ENCODE data around the gene PLCD1.
"Not testable (repeated sequence)": the region's sequence is repeated elsewhere in the genome, so short reads cannot be mapped to it uniquely, and the experiment has no call there.

Gene PLCD1

DNA sequence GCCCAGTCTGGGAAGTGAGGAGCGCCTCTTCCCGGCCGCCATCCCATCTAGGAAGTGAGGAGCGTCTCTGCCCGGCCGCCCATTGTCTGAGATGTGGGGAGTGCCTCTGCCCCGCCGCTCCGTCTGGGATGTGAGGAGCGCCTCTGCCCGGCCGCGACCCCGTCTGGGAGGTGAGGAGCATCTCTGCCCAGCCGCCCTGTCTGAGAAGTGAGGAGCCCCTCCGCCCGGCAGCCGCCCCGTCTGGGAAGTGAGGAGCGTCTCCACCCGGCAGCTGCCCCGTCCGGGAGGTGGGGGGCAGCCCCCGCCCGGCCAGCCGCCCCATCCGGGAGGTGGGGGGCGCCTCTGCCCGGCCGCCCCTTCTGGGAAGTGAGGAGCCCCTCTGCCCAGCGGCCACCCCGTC is 23.8 kb upstream of the PLCD1 start:
- H3K27me3 ChIP-seq (ENCODE audit: insufficient read depth, low read length); H3K36me3 ChIP-seq (ENCODE audit: insufficient read depth, low read length); H2AFZ ChIP-seq (ENCODE audit: low read length, unreplicated experiment); H3K4me3 ChIP-seq (ENCODE audit: low read depth, low read length); H3K79me2 ChIP-seq (ENCODE audit: control insufficient read depth, insufficient read depth, low read length, unreplicated experiment); H3K4me1 ChIP-seq (ENCODE audit: control insufficient read depth, insufficient read depth, low read length, unreplicated experiment); H3K27ac ChIP-seq (ENCODE audit: low read depth, low read length): not testable (repeated sequence)

DNA sequence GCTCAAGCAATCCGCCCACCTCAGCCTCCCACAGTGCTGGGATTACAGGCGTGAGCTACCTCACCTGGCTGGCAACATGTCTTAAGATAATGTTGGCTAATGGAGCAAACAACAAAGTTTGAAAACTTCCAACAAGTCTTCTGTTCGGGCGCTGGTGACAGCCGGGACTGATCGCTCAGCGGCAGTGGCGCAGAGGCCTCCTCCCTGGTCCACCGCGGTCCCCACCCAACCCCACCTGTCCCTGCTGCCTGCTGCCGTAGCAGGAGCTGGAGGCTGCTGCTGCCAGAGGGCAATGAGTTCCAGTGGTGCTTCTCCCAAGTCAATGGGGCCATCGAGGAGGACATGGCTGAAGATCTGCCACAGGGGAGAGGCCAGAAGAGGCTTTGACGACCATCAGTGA is 21.7 kb upstream of the PLCD1 start:
- no peak overlapping the region for H2AFZ ChIP-seq (ENCODE audit: low read length, unreplicated experiment)
- H3K4me3 ChIP-seq (ENCODE audit: low read depth, low read length): no peak overlapping the region

DNA sequence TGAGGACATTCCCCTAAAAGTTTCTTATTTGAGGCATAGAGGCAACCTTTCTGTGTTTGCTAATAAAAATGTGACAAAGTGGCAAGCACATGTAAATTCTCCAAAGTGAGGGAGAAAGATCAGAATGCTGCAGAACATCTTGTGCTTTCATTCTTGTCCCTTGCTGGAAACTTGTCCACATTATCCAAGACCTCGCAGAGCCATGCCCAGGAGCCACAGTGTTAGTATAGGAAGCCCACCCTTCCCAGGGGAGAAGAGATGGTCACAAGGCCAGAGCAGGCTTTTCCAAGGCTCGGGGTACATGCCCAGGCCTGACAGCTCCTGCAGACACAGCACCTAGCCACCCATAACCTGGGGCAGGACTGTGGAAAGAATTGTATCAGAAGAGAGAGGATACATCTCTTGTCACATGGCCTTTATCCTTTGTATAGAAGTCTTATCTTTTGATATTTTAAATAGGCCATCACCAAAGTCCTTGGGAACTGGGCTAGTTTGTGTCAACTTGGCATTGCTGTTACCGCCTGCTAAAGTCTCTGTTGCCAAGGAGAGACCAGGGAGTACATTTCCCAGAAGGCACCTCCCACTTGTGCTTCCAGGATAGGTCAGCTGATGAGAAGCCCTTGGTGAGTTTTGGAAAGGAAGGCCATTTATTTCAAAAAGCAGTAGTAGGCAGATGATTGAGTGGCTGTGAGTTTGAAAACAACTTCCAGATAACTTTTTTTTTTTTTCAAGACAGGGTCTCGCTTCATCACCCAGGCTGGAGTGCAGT is 20.1 kb upstream of the PLCD1 start:
- H3K36me3 ChIP-seq (ENCODE audit: insufficient read depth, low read length): no peaks in the 10 kb centered on the region
- no peak overlapping the region for H2AFZ ChIP-seq (ENCODE audit: low read length, unreplicated experiment)
- H3K4me1 ChIP-seq (ENCODE audit: control insufficient read depth, insufficient read depth, low read length, unreplicated experiment): no peaks in the 10 kb centered on the region
- no peak overlapping the region for H3K27ac ChIP-seq (ENCODE audit: low read depth, low read length)
- peaks cover 24% of the 10 kb centered on the region for H3K27me3 ChIP-seq (ENCODE audit: insufficient read depth, low read length)
- H3K79me2 ChIP-seq (ENCODE audit: control insufficient read depth, insufficient read depth, low read length, unreplicated experiment): no peaks in the 10 kb centered on the region
- no peak overlapping the region for H3K4me3 ChIP-seq (ENCODE audit: low read depth, low read length)

More for the DNA sequence above, 21.7 kb upstream of the PLCD1 start:
- Histone ChIP-seq H3K36me3 (ENCODE audit: insufficient read depth, low read length) (no peaks in the 10 kb centered on the region), H3K4me1 (ENCODE audit: control insufficient read depth, insufficient read depth, low read length, unreplicated experiment) (no peaks in the 10 kb centered on the region), H3K27ac (ENCODE audit: low read depth, low read length) (no peak overlapping the region), H3K79me2 (ENCODE audit: control insufficient read depth, insufficient read depth, low read length, unreplicated experiment) (no peaks in the 10 kb centered on the region), H3K27me3 (ENCODE audit: insufficient read depth, low read length) (peaks cover 14% of the 10 kb centered on the region)

DNA sequence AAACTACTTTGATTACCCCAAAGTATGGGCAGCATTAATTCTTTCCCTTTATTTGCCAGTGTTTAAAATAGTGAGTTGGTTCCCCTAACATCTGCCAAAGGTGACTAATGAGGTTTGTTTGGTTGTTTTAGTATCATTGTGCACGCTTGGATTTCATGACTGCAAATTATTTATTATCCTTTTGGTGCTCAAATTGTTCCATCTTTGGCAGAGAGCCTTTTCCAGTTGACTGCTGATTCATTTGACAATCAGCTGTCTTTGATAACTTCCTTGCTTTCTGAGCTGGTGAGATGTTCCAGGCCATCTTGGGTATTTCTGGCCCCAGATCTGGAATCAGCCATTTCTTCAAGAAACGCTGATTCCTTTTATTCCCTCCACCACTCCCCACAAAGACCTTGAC is 18.5 kb upstream of the PLCD1 start:
- Histone ChIP-seq H3K36me3 (ENCODE audit: insufficient read depth, low read length) (no peaks in the 10 kb centered on the region), H3K4me3 (ENCODE audit: low read depth, low read length) (no peak overlapping the region)

DNA sequence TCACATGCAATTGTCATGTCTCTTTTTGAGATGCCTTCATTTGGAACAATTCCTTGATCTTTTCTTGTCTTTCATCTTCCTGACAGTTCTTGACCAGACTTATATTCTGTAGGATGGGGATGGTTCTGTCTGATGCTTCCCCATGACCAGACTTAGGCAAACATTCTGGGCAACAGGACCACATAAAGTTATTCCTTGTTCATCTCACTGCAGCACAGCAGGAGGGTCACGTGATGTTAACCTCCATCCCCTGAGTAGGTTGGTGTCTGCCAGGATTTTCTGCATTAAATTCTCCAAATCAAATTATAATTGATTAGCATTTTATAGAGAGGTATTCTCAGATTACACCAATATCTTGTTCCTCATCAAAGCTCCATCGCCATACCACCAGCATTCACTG is 17.4 kb upstream of the PLCD1 start:
- H3K27ac ChIP-seq (ENCODE audit: low read depth, low read length): no peak overlapping the region
- H3K4me1 ChIP-seq (ENCODE audit: control insufficient read depth, insufficient read depth, low read length, unreplicated experiment): no peaks in the 10 kb centered on the region
- no peaks in the 10 kb centered on the region for H3K36me3 ChIP-seq (ENCODE audit: insufficient read depth, low read length)
- no peak overlapping the region for H3K4me3 ChIP-seq (ENCODE audit: low read depth, low read length)
- no peak overlapping the region for H2AFZ ChIP-seq (ENCODE audit: low read length, unreplicated experiment)
- no peaks in the 10 kb centered on the region for H3K79me2 ChIP-seq (ENCODE audit: control insufficient read depth, insufficient read depth, low read length, unreplicated experiment)
- peaks cover 19% of the 10 kb centered on the region for H3K27me3 ChIP-seq (ENCODE audit: insufficient read depth, low read length)

More for the DNA sequence above, 18.5 kb upstream of the PLCD1 start:
- Histone ChIP-seq H2AFZ (ENCODE audit: low read length, unreplicated experiment) (no peak overlapping the region), H3K4me1 (ENCODE audit: control insufficient read depth, insufficient read depth, low read length, unreplicated experiment) (no peaks in the 10 kb centered on the region), H3K27ac (ENCODE audit: low read depth, low read length) (no peak overlapping the region), H3K79me2 (ENCODE audit: control insufficient read depth, insufficient read depth, low read length, unreplicated experiment) (no peaks in the 10 kb centered on the region), H3K27me3 (ENCODE audit: insufficient read depth, low read length) (peaks cover 24% of the 10 kb centered on the region)

DNA sequence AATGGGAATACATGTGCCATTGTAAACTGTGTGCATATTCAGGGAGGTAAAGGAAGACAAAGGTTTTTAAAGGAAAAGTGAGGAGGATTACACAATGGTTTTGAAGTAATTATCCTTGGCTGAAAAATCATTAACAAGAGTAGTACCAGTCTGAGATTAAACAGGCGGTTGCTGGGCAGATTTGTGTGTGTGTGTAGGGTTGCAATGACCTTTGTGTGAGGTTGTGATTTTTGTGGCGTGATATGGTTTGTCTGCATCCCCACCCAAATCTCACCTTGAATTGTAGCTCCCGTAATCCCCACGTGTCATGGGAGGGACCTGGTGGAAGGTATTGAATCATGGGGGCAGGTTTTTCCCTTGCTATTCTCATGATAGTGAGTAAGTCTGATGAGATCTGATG is 16.6 kb upstream of the PLCD1 start:
- Histone ChIP-seq H3K27me3 (ENCODE audit: insufficient read depth, low read length) (peaks cover 18% of the 10 kb centered on the region), H3K79me2 (ENCODE audit: control insufficient read depth, insufficient read depth, low read length, unreplicated experiment) (no peaks in the 10 kb centered on the region), H2AFZ (ENCODE audit: low read length, unreplicated experiment) (no peak overlapping the region), H3K4me1 (ENCODE audit: control insufficient read depth, insufficient read depth, low read length, unreplicated experiment) (no peaks in the 10 kb centered on the region), H3K36me3 (ENCODE audit: insufficient read depth, low read length) (no peaks in the 10 kb centered on the region), H3K27ac (ENCODE audit: low read depth, low read length) (no peak overlapping the region), H3K4me3 (ENCODE audit: low read depth, low read length) (no peak overlapping the region)

DNA sequence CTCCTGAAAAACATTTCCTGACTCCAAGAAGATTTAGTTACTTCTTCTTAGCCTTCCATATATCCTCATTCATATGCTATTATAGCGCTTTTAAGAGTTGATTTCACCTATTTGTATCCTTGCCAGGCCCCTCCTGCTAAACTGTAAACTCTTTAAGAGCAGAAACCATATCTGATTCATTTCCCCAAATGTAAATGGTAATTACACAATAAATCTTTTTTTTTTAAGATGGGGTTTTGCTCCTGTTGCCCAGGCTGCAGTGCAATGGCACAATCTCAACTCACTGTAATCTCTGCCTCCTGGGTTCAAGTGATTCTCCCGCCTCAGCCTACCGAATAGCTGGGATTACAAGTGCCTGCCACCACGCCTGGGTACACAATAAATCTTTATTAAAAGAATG is 14.0 kb upstream of the PLCD1 start:
- Histone ChIP-seq H3K4me1 (ENCODE audit: control insufficient read depth, insufficient read depth, low read length, unreplicated experiment) (peaks cover 11% of the 10 kb centered on the region), H2AFZ (ENCODE audit: low read length, unreplicated experiment) (no peak overlapping the region), H3K4me3 (ENCODE audit: low read depth, low read length) (no peak overlapping the region), H3K27me3 (ENCODE audit: insufficient read depth, low read length) (peaks cover 35% of the 10 kb centered on the region), H3K79me2 (ENCODE audit: control insufficient read depth, insufficient read depth, low read length, unreplicated experiment) (no peaks in the 10 kb centered on the region), H3K36me3 (ENCODE audit: insufficient read depth, low read length) (no peaks in the 10 kb centered on the region), H3K27ac (ENCODE audit: low read depth, low read length) (no peak overlapping the region)

DNA sequence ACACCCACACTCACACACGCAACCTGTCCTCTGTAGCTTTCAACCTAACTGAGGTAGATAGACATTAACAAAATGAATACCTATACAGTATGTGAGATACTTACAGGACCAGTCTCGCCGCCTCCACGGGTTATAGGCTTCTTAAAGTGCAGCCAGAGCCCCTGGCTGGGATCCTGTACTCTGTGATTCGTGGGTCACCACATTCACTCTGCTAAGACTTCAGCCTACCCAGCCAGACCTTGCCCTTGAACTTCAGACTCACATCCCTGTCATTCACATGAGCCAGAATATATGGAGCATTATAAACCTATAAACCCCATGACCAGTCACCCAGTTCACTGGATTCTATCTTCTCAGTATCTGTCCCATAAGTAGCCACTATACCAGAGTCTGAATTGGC is 11.0 kb upstream of the PLCD1 start:
- no peak overlapping the region for H3K27ac ChIP-seq (ENCODE audit: low read depth, low read length)
- H3K79me2 ChIP-seq (ENCODE audit: control insufficient read depth, insufficient read depth, low read length, unreplicated experiment): no peaks in the 10 kb centered on the region
- peaks cover 11% of the 10 kb centered on the region for H3K4me1 ChIP-seq (ENCODE audit: control insufficient read depth, insufficient read depth, low read length, unreplicated experiment)
- no peaks in the 10 kb centered on the region for H3K36me3 ChIP-seq (ENCODE audit: insufficient read depth, low read length)
- H3K4me3 ChIP-seq (ENCODE audit: low read depth, low read length): no peak overlapping the region
- H2AFZ ChIP-seq (ENCODE audit: low read length, unreplicated experiment): no peak overlapping the region
- H3K27me3 ChIP-seq (ENCODE audit: insufficient read depth, low read length): peaks cover 21% of the 10 kb centered on the region

DNA sequence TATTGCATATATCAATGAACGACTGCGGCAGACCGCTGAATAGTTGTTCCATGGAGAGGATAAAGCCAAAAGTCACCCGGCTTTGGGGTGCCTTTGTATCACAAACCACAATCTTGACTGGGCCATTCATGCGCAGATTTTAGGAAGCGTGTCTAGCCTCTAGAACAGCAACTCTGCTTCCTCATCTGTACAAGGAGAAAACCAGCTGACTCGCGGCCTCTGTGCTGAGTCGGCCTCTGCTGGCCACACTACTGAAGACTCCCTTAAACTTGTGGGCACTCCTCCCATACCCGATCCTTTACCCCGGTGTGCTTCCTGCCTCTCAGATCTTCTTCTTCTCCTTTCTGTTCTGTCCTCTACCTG is 10.4 kb upstream of the PLCD1 start:
- H2AFZ ChIP-seq (ENCODE audit: low read length, unreplicated experiment): no peak overlapping the region

DNA sequence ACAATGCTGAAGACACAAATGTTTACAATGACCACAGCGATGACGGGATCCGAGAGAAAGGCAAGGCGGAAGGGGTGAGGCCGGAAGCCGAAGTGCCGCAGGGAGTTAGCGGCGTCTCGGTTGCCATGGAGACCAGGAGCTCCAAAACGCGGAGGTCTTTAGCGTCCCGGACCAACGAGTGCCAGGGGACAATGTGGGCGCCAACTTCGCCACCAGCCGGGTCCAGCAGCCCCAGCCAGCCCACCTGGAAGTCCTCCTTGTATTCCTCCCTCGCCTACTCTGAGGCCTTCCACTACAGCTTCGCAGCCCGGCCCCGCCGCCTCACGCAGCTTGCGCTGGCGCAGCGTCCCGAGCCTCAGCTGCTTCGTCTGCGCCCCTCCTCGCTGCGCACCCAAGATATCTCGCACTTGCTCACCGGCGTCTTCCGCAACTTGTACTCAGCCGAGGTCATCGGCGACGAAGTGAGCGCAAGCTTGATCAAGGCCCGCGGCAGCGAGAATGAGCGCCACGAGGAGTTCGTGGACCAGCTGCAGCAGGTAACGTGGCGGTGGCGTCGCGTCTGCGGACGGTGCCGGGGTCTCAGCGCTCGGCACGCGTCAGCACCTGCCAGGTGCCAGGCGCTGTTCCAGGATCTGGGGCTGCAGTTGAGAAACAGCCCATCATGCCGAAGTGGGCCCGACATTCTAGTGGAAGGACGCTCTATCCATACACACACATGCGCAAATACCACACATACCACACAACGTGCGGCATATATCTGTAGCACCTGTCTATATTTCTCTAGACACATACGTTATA is 9.9 kb upstream of the PLCD1 start, which contains the start of gene DLEC1:
Gene DLEC1, plus strand, starts transcription at position 108 of the 798 bp plus-strand sequence. Its CDS starts 18 bp downstream, at position 126.
- H2AFZ ChIP-seq (ENCODE audit: low read length, unreplicated experiment): peak within 1 kb of the TSS; percentile 7
- no peaks in the 10 kb centered on the region for H3K79me2 ChIP-seq (ENCODE audit: control insufficient read depth, insufficient read depth, low read length, unreplicated experiment)
- peaks cover 18% of the 10 kb centered on the region for H3K27me3 ChIP-seq (ENCODE audit: insufficient read depth, low read length)
- H3K36me3 ChIP-seq (ENCODE audit: insufficient read depth, low read length): no peaks in the 10 kb centered on the region
- H3K4me1 ChIP-seq (ENCODE audit: control insufficient read depth, insufficient read depth, low read length, unreplicated experiment): peaks cover 11% of the 10 kb centered on the region
- peak within 1 kb of the TSS; percentile 73 for H3K4me3 ChIP-seq (ENCODE audit: low read depth, low read length)
- no peak within 1 kb of the TSS for H3K27ac ChIP-seq (ENCODE audit: low read depth, low read length)

More for the DNA sequence above, 10.4 kb upstream of the PLCD1 start:
- Histone ChIP-seq H3K79me2 (ENCODE audit: control insufficient read depth, insufficient read depth, low read length, unreplicated experiment) (no peaks in the 10 kb centered on the region), H3K27me3 (ENCODE audit: insufficient read depth, low read length) (peaks cover 18% of the 10 kb centered on the region), H3K36me3 (ENCODE audit: insufficient read depth, low read length) (no peaks in the 10 kb centered on the region), H3K4me3 (ENCODE audit: low read depth, low read length) (peak overlapping the region; percentile 73), H3K4me1 (ENCODE audit: control insufficient read depth, insufficient read depth, low read length, unreplicated experiment) (peaks cover 11% of the 10 kb centered on the region), H3K27ac (ENCODE audit: low read depth, low read length) (no peak overlapping the region)

All from ACC112 (cell line).